Esophagus squamous epithelium (tissue), 4 donors: Measurements from ENCODE around the gene HMCN1.

Experiments used
- POLR2A ChIP-seq, 4 donors: fragments of 450-650 bp; IDR thresholded peaks; one replicate each; pipeline ENCODE4 v1.6.1; 2017; ENCODE audit warnings: antibody characterized with exemption in 4 of 4, mild to moderate bottlenecking in 4 of 4, moderate library complexity in 3 of 4
- TF ChIP-seq, protein P1 (sequence below), 6 experiments: fragments of 450-650 bp in 4 of 6; fragments of 200-600 bp in 2 of 6; sonication (generic) in 2 of 6; IDR thresholded peaks; one replicate each; pipeline ENCODE4 v1.5.1; 2016 to 2019; ENCODE audit warnings: antibody characterized with exemption in 6 of 6, mild to moderate bottlenecking in 4 of 6, moderate library complexity in 4 of 6

DNA sequence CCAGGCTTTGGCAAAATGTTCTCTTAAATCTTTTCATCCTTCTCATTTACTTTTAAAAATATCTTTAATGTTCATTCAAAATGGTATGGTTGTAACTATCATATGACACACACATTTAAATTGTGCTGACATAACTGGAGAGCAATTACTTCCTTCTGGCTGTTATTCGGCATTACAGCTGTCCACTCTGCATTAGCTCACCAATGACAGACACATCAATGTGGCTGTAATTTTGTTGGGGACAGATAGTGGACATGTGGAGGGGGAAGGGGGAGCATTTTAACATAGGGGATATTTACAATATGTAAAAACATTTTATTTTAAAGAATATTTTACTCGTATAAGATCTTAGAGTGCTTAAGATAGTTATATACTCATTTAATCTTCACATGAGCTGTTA is 319.8 kb downstream of the HMCN1 start:
- TF ChIP-seq, protein P1, sequence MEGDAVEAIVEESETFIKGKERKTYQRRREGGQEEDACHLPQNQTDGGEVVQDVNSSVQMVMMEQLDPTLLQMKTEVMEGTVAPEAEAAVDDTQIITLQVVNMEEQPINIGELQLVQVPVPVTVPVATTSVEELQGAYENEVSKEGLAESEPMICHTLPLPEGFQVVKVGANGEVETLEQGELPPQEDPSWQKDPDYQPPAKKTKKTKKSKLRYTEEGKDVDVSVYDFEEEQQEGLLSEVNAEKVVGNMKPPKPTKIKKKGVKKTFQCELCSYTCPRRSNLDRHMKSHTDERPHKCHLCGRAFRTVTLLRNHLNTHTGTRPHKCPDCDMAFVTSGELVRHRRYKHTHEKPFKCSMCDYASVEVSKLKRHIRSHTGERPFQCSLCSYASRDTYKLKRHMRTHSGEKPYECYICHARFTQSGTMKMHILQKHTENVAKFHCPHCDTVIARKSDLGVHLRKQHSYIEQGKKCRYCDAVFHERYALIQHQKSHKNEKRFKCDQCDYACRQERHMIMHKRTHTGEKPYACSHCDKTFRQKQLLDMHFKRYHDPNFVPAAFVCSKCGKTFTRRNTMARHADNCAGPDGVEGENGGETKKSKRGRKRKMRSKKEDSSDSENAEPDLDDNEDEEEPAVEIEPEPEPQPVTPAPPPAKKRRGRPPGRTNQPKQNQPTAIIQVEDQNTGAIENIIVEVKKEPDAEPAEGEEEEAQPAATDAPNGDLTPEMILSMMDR (IDR thresholded peaks at IDR 0.05), result no peak
- TF ChIP-seq POLR2A (IDR thresholded peaks at IDR 0.05), result no peak
